ENCODE measurements around the gene TYMP.

TYMP gene

GRCh38 chr22:50498322-50498890 is 31.4 kb downstream of the TYMP start:
- ChIA-PET POLR2A (interaction anchor here (0.6 to 0.7 kb wide), 2 partner anchors 237 to 574 kb away, joined by 3 to 6 read pairs; partner anchors contain the start of gene MAPK12), CTCF (interaction anchor here (0.7 to 2.8 kb wide), 32 partner anchors 8 to 257 kb away, joined by 3 to 12 read pairs (median 4); partner anchors contain the start of genes ADM2, LMF2, MIOX and NCAPH2)
- TF ChIP-seq CTCF (IDR thresholded peaks at IDR 0.05; ENCODE audit: control extremely low read depth, extremely low read depth, low read depth, missing control alignments): peak; percentile 75
- peak; percentile 72 for DNase-seq (ENCODE audit: extremely low spot score)

DNA sequence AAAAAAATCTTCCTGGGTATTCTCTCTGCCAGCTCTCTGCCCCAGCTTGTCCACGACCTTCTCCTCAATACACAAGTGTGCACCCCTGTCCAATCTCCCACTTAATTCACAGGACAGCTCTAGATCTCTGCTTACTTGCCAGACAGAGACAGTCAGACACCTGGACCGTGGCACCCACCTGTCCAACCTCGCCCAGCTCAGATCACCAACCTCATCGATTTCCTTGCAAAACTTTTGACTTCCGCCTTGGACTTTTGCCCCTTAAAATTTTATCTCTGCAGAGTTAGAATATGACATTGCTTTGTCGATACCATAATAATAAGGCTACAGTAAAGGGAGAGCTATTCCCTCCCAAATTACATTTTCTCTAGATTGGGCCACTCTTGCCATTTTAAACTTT is 32.7 kb downstream of the TYMP start:
- no peak for DNase-seq (ENCODE audit: extremely low spot score)
- no peak for TF ChIP-seq CTCF (IDR thresholded peaks at IDR 0.05; ENCODE audit: control extremely low read depth, extremely low read depth, low read depth, missing control alignments)
- ChIA-PET POLR2A (no interaction called here), CTCF (interaction anchor here (0.8 to 2.8 kb wide), 20 partner anchors 9 to 258 kb away, joined by 3 to 12 read pairs (median 8); partner anchors contain the start of genes LMF2, MIOX, NCAPH2 and SCO2)

DNA sequence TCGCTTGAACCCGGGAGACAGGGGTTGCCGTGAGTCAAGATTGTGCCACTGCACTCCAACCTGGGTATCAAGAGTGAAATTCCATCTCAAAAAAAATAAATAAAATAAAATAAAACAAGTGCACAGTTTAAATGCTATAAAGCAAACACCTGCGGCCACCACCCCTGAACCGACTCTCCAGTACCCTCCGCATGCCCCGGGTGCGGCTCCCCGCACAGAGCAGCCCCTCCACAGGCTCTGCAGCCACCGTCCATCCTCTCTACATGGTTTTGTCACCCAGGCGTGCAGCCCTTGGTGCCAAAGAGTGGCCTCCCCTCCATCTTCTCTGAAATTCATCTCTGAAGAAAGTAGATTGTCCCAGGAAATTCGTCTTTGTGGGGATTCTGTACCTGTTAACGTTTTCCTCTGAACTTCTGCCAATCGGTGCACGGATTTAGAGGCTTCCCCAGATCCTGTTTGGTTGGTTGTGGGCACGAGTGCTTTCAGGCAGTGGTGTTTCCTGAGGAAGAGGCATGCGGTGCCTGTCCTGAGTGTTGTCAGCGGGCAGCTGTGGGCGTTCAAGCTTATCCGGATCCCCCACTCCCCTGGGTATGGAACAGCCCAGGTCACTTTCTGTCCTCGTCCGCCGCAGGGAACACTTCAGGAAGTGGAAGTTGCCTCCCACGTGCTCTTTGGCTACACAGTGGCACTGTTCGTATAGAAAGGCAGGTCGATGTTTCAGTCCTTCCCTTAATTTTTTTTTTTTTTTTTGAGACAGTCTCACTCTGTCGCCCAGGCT is 39.1 kb downstream of the TYMP start:
- TF ChIP-seq CTCF (IDR thresholded peaks at IDR 0.05; ENCODE audit: control extremely low read depth, extremely low read depth, low read depth, missing control alignments): no peak
- ChIA-PET POLR2A (no interaction called here), CTCF (no interaction called here)
- no peak for DNase-seq (ENCODE audit: extremely low spot score)

DNA sequence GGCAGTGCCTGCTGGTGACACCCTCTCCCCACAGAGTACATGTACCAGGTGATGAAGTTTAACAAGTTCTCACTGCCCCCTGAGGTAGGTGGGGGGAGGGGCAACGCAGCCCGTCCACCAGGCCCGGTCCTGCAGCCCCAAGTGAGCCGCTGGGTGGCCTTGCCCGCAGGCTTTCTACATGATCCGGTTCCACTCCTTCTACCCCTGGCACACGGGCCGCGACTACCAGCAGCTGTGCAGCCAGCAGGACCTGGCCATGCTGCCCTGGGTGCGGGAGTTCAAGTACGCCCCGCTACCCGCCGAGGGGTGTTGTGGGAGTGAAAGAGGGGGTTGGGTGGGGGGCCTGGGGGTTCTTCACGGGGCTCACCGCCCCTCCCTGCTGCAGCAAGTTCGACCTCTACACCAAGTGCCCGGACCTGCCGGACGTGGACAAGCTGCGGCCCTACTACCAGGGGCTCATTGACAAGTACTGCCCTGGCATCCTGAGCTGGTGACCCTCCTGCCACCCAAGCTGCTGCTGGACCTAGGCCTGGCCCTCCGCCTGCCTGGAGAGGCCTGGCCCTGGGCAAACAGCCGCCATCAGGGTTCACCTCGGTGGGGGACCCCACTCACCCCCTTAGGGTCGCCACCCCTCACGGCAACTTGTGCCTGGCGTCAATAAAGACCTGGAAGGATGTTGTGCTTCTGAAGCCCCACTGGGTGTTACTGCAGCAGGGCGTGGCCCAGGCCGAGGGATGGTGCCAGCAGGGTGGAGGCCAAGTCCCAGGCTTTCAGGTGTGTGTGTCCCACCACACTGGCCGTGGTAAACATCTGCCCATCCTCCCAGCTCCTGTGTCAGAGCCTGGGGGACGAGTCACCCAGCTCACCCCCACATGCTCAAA is 40.2 kb downstream of the TYMP start:
- ChIA-PET POLR2A (no interaction called here), CTCF (no interaction called here)
- no peak for DNase-seq (ENCODE audit: extremely low spot score)
- no peak for TF ChIP-seq CTCF (IDR thresholded peaks at IDR 0.05; ENCODE audit: control extremely low read depth, extremely low read depth, low read depth, missing control alignments)

- CTCF ChIA-PET: no interaction called here
- POLR2A ChIA-PET: no interaction called here
- no peak for TF ChIP-seq CTCF (IDR thresholded peaks at IDR 0.05; ENCODE audit: control extremely low read depth, extremely low read depth, low read depth, missing control alignments)
- DNase-seq (ENCODE audit: extremely low spot score): no peak
Observed at GRCh38 chr22:50488886-50489285, 40.9 kb downstream of the TYMP start.

- no peak for DNase-seq (ENCODE audit: extremely low spot score)
- ChIA-PET POLR2A (no interaction called here), CTCF (interaction anchor here (2.8 kb wide), 1 partner anchor 9 kb away, joined by 12 read pairs; no protein-coding TSS in a partner anchor)
- no peak for TF ChIP-seq CTCF (IDR thresholded peaks at IDR 0.05; ENCODE audit: control extremely low read depth, extremely low read depth, low read depth, missing control alignments)
Observed at GRCh38 chr22:50488006-50488677, 41.7 kb downstream of the TYMP start.

Measured in GM10248 (cell line).